ENCODE results near the gene SLC16A10.

SLC16A10 gene

GRCh38 chr6:111176038-111176759, 88.9 kb downstream of the SLC16A10 start:
- TF ChIP-seq EZH2 (IDR thresholded peaks at IDR 0.05; ENCODE audit: borderline replicate concordance, low read length) (no peak), CTCF (IDR thresholded peaks at IDR 0.05; ENCODE audit: low read length) (no peak)
- H3K4me2 ChIP-seq (ENCODE audit: low read length) = no peak overlapping the region
- H3K4me3 ChIP-seq (ENCODE audit: low read depth, low read length, poor library complexity, severe bottlenecking) = no peak overlapping the region
- no peaks in the 10 kb centered on the region for H3K79me2 ChIP-seq (ENCODE audit: insufficient read depth, low read length)
- H3K27me3 ChIP-seq (ENCODE audit: insufficient read depth, low read length) = no peaks in the 10 kb centered on the region
- H3K27ac ChIP-seq (ENCODE audit: low read depth, low read length, poor library complexity, severe bottlenecking) = no peak overlapping the region
- no peak overlapping the region for H2AFZ ChIP-seq (ENCODE audit: low read length)
- no peaks in the 10 kb centered on the region for H3K36me3 ChIP-seq (ENCODE audit: insufficient read depth, low read length)
- no peak overlapping the region for H3K9ac ChIP-seq (ENCODE audit: low read length)
- no peaks in the 10 kb centered on the region for H3F3A ChIP-seq (ENCODE audit: insufficient read depth, low read length)
- no peaks in the 10 kb centered on the region for H3K9me2 ChIP-seq (ENCODE audit: low read depth, low read length)
- no peaks in the 10 kb centered on the region for H4K20me1 ChIP-seq (ENCODE audit: insufficient read depth, low read length)
- no peaks in the 10 kb centered on the region for H3K9me3 ChIP-seq (ENCODE audit: low read length)
- no peaks in the 10 kb centered on the region for H3K4me1 ChIP-seq (ENCODE audit: insufficient read depth, low read length, severe bottlenecking)

DNA sequence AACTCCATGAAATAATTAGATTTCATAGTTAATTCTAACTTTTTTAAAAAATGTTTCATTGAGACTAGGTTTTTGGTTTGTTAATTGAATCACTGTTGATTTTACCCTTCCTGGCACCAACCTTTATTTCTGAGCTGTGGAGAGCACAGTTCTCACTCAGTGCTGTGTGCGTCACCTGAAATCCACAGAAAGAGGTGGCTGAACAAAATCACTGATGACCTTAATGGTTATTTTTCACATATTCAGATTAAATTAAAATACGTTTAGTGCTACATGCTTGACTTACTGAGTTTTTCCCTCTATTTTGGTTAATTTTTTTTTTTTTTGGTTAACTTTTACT, 89.4 kb downstream of the SLC16A10 start:
- Histone ChIP-seq H3K27ac (ENCODE audit: low read depth, low read length, poor library complexity, severe bottlenecking) (no peak overlapping the region), H3K9me3 (ENCODE audit: low read length) (no peaks in the 10 kb centered on the region), H3K9ac (ENCODE audit: low read length) (no peak overlapping the region), H4K20me1 (ENCODE audit: insufficient read depth, low read length) (no peaks in the 10 kb centered on the region), H3F3A (ENCODE audit: insufficient read depth, low read length) (no peaks in the 10 kb centered on the region), H3K4me2 (ENCODE audit: low read length) (no peak overlapping the region), H3K79me2 (ENCODE audit: insufficient read depth, low read length) (no peaks in the 10 kb centered on the region), H3K27me3 (ENCODE audit: insufficient read depth, low read length) (no peaks in the 10 kb centered on the region), H3K4me3 (ENCODE audit: low read depth, low read length, poor library complexity, severe bottlenecking) (no peak overlapping the region), H3K36me3 (ENCODE audit: insufficient read depth, low read length) (no peaks in the 10 kb centered on the region), H2AFZ (ENCODE audit: low read length) (no peak overlapping the region), H3K9me2 (ENCODE audit: low read depth, low read length) (no peaks in the 10 kb centered on the region), H3K4me1 (ENCODE audit: insufficient read depth, low read length, severe bottlenecking) (no peaks in the 10 kb centered on the region)
- TF ChIP-seq CTCF (IDR thresholded peaks at IDR 0.05; ENCODE audit: low read length) = no peak
- TF ChIP-seq EZH2 (IDR thresholded peaks at IDR 0.05; ENCODE audit: borderline replicate concordance, low read length) = no peak

GRCh38 chr6:111177131-111177530, 89.8 kb downstream of the SLC16A10 start:
- Histone ChIP-seq H3K27ac (ENCODE audit: low read depth, low read length, poor library complexity, severe bottlenecking) (no peak overlapping the region), H3K36me3 (ENCODE audit: insufficient read depth, low read length) (no peaks in the 10 kb centered on the region)
- TF ChIP-seq EZH2 (IDR thresholded peaks at IDR 0.05; ENCODE audit: borderline replicate concordance, low read length) (no peak), CTCF (IDR thresholded peaks at IDR 0.05; ENCODE audit: low read length) (no peak)

More at GRCh38 chr6:111177131-111177530, 89.8 kb downstream of the SLC16A10 start:
- Histone ChIP-seq H3K9me2 (ENCODE audit: low read depth, low read length) (no peaks in the 10 kb centered on the region), H3K79me2 (ENCODE audit: insufficient read depth, low read length) (no peaks in the 10 kb centered on the region), H3K4me2 (ENCODE audit: low read length) (no peak overlapping the region), H3K9ac (ENCODE audit: low read length) (no peak overlapping the region), H4K20me1 (ENCODE audit: insufficient read depth, low read length) (no peaks in the 10 kb centered on the region), H3F3A (ENCODE audit: insufficient read depth, low read length) (no peaks in the 10 kb centered on the region), H3K9me3 (ENCODE audit: low read length) (no peaks in the 10 kb centered on the region), H3K4me1 (ENCODE audit: insufficient read depth, low read length, severe bottlenecking) (no peaks in the 10 kb centered on the region), H2AFZ (ENCODE audit: low read length) (no peak overlapping the region), H3K4me3 (ENCODE audit: low read depth, low read length, poor library complexity, severe bottlenecking) (no peak overlapping the region), H3K27me3 (ENCODE audit: insufficient read depth, low read length) (no peaks in the 10 kb centered on the region)
